SK-N-MC (cell line): ENCODE results near the gene UQCRFS1.
"Not testable (repeated sequence)": the region's sequence is repeated elsewhere in the genome, so short reads cannot be mapped to it uniquely, and the experiment has no call there.

Experiments used
- DNase-seq: peaks from one replicate; pipeline ENCODE4 v3.0.0-alpha.2; 2011; ENCODE audit warnings: low read depth, low spot score
- H3K27ac ChIP-seq: fragments of 200-600 bp; sonication (generic); 2 replicates; pipeline ENCODE4 v1.5.1; 2016; ENCODE audit warnings: mixed run types
- H3K36me3 ChIP-seq: fragments of 200-600 bp; sonication (generic); 2 replicates; pipeline ENCODE4 v1.6.1; 2017; ENCODE audit warnings: antibody characterized with exemption, low read length, mixed read lengths; ENCODE audit not compliant: insufficient read depth
- H3K4me3 ChIP-seq: fragments of 200-600 bp; sonication (generic); 2 replicates; pipeline ENCODE4 v1.5.1; 2016
- H3K9ac ChIP-seq: fragments of 200-600 bp; sonication (generic); 2 replicates; pipeline ENCODE4 v1.8.0; 2017; ENCODE audit warnings: mixed run types, mixed read lengths; ENCODE audit not compliant: insufficient read length
- H3K9me3 ChIP-seq: fragments of 200-600 bp; sonication (generic); 2 replicates; pipeline ENCODE4 v1.6.1; 2017; ENCODE audit warnings: low read depth, mild to moderate bottlenecking, antibody characterized with exemption, low read length, moderate library complexity, mixed read lengths
- EZH2 ChIP-seq: fragments of 200-600 bp; sonication (generic); IDR thresholded peaks from one replicate; pipeline ENCODE4 v1.6.1; 2017; ENCODE audit warnings: antibody characterized with exemption
- FOXP2 ChIP-seq: optimal IDR thresholded peaks from 2 replicates; pipeline ENCODE3; 2011; ENCODE audit warnings: mild to moderate bottlenecking, moderate library complexity; ENCODE audit not compliant: insufficient read depth; ENCODE audit errors: extremely low read length, control extremely low read depth
- POLR2AphosphoS5 ChIP-seq: IDR thresholded peaks from 2 replicates; pipeline ENCODE4 v1.6.1; 2012; ENCODE audit warnings: mild to moderate bottlenecking, low read depth, low read length, borderline replicate concordance

UQCRFS1 gene

DNA sequence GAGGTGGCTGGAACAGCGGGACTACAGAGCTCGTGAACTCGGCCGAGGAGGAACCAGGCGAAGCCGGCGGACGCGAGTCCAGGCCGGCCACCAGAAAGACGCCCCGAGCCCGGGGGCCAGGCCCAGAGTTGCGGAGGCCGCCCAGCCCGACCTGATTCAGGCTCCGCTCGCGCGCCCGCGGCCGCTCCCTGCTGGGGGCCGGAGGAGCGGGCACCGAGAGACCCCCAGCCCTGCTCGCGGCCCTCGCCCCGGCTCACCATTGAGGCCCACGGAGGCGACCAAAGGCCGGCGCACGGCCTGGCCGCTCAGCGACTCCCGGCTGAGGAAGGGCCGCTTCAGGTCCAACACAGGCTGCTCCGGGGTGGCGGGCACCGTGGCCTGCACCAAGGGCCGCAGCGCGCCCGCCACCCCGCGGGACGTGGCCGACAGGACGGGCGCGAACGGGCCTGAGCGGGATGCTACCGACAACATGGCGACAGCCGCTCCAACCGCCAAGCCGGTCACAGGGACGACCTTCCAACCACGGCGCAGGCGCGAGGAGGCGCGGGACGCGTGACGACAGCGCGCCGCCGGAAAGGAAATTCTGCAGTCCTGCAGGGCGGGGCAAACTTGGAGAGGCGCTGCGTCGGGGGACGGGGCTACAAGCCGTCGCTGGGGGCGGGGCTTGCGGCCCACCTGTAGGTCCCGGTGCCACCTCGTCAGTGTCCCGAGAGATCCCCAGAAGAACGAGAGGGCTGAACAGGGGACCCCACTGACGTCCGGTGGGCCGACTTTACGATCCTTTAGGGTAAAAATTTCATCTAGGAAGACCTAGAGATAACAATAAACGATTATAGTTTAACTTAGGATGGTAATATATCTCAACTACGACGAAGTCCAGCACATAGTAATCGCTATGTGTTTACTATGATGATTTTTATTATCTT is at the start of gene UQCRFS1:
Gene UQCRFS1 (minus strand): TSS at position 504 of the 926 bp plus-strand sequence. CDS start 33 bp downstream, at position 471.
- peak; percentile 14 for DNase-seq
- Histone ChIP-seq H3K9me3 (no peaks in the 10 kb centered on the region; the same call in 1 of the 2 replicates), H3K4me3 (peak within 1 kb of the TSS; percentile 99), H3K27ac (peak within 1 kb of the TSS; percentile 78), H3K36me3 (peaks cover 13% of the 10 kb centered on the region), H3K9ac (peak within 1 kb of the TSS; percentile 100)
- TF ChIP-seq POLR2AphosphoS5: peak; percentile 69; the same call in 1 of the 2 replicates
- peak; percentile 41 for TF ChIP-seq FOXP2
- no peak for TF ChIP-seq EZH2

DNA sequence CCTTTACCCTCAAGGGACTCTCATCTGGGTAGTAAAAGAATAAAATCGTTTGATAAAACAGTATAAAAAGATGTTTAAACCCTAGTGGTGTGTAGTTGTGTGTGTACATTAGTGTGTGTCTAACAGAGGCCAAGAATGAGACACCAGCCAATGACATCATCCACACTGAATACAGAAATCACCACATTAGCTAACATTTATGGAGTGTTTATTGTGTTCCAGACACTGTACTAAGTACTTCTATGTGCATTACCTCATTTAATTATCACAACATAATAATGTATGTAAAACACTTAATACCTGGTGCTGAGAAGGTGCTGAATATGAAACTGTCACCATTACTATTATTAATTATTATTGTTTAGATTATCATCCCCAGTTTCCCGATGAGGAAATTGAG is 49.1 kb upstream of the UQCRFS1 start:
- H3K36me3 ChIP-seq: no peaks in the 10 kb centered on the region
- no peak overlapping the region for H3K9ac ChIP-seq
- H3K4me3 ChIP-seq: no peak overlapping the region
- no peak overlapping the region for H3K27ac ChIP-seq
- no peak for DNase-seq
- TF ChIP-seq POLR2AphosphoS5 (no peak), EZH2 (no peak), FOXP2 (no peak)
- no peaks in the 10 kb centered on the region for H3K9me3 ChIP-seq

DNA sequence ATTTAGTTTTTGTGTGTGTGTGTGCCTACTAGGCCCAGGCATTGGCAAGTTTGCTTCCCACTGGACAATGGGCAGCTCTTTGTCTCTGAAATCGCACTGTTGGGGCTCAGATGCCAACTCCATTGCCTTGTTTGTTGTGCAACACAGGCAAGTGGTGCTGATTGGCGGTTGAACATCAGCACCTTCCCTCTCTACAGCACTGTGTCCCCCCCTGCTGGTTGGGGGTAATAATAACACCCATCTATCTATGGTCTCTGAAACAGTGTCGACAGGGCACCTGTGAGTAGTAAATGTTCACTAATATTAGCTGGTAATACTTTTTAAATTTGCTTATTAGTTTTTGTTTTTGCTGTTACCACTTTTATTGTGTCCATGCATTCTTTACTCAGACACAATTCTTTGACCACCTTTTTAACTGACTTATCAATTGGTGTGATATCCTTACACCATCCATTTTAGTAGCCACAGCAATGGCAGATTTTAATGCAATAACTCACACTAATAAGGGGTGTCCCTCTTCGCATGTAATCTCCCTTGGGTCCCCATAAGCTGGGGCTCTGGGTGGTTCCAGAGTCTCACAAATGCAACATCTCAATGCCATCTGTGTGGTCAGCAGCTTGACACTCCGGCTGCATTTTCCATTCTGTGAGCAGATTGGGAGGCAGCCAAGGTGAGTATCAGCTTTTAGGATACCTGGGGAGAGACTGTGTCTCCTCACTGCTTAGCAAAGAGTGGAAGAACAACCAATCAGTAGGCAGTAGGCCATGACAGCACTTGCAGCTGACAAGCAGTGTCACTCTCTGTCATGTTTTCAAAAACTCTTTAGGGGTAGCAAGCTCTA is 47.7 kb upstream of the UQCRFS1 start:
- TF ChIP-seq POLR2AphosphoS5: no peak
- no peak for TF ChIP-seq EZH2
- DNase-seq: no peak
- Histone ChIP-seq H3K27ac (no peak overlapping the region), H3K36me3 (no peaks in the 10 kb centered on the region), H3K9me3 (no peaks in the 10 kb centered on the region), H3K4me3 (no peak overlapping the region), H3K9ac (no peak overlapping the region)

DNA sequence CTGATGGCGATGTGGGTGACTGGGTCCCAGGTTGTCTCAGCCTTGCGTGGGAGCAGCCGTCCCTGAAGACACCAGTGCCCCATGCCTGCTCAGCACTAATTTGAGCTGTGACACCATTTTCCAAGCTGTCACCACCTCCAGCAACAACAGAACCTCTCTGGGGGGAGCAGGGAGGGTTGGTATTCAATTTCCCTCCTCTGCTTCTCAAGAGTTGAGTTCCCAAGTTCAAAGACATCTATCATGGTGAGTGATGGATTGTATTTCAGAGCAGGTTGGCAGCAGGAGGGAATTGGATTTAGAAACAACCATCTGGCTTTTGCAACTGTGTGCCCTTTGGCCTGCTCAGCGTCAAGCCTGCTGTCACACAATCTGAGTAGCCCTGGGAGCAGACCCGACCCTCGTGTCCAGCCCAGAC is 46.9 kb upstream of the UQCRFS1 start:
- TF ChIP-seq EZH2 (no peak), FOXP2 (no peak), POLR2AphosphoS5 (no peak)
- H3K36me3 ChIP-seq: no peaks in the 10 kb centered on the region
- DNase-seq: no peak
- no peak overlapping the region for H3K4me3 ChIP-seq
- no peak overlapping the region for H3K27ac ChIP-seq
- no peak overlapping the region for H3K9ac ChIP-seq
- H3K9me3 ChIP-seq: no peaks in the 10 kb centered on the region

DNA sequence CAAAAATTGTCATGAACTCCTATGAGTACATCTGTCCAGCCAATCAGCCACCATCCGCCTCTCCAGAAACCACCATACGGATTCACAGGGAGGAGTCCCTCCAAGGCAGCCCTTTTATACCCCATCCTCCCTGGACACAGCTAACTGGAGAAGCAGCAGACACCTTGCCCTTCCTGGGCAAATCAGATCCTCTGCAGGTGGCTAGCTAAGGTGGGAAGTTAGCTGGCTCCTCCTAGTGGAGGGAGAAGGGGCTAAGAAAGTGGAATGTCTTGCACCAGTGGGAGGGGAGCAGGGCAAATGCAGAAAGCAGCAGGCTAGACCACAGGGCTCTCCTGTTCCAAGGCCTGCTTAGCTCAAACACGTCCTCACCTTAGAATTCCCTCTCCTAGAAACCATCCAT is 46.2 kb upstream of the UQCRFS1 start:
- TF ChIP-seq EZH2: no peak
- TF ChIP-seq POLR2AphosphoS5: no peak
- TF ChIP-seq FOXP2: no peak
- DNase-seq: no peak
- no peaks in the 10 kb centered on the region for H3K9me3 ChIP-seq

DNA sequence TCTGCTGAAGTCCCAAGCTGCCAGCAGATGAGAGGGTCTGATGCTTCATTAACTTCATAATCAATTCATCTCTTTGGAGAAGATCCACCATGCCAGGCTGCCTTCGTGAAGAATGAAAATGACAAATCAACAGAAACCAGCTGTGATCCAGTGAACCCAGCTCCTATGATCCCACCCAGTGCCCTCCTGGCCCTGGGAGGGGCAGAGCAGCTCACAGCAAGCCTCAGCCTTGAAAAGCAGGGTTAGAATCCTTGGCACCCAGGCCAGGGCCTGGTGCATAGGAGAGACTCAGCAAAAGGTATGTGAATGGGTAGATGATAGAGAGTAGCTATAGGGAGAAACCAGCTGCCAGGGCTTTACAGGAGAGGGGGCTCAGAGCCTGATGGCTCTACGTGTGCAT is 43.6 kb upstream of the UQCRFS1 start:
- H3K9ac ChIP-seq: no peak overlapping the region
- H3K4me3 ChIP-seq: no peak overlapping the region
- no peak for TF ChIP-seq FOXP2
- TF ChIP-seq EZH2: no peak
- TF ChIP-seq POLR2AphosphoS5: no peak
- DNase-seq: no peak
- no peak overlapping the region for H3K27ac ChIP-seq
- H3K36me3 ChIP-seq: no peaks in the 10 kb centered on the region
- H3K9me3 ChIP-seq: no peaks in the 10 kb centered on the region

More for the DNA sequence above, 46.2 kb upstream of the UQCRFS1 start:
- H3K27ac ChIP-seq: no peak overlapping the region
- H3K9ac ChIP-seq: no peak overlapping the region
- H3K4me3 ChIP-seq: no peak overlapping the region
- no peaks in the 10 kb centered on the region for H3K36me3 ChIP-seq

DNA sequence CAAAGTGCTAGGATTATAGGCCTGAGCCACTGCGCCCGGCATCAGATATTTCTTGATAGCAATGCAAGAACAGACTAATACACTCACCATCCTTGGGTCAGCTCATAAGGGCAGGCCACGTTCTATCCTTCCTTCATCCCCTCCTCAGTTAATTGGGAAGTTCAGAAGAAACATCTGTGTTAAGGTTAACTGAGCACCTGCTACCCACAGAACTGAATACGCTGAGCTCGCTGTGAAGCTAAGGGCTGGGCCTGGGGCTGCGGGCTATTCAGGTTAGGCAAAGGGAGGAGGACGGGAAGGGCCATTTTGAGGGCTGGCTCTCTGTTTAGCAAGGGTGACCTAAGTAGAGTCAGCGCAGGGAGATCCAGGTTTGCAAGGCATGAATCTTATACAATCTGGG is 43.0 kb upstream of the UQCRFS1 start:
- Histone ChIP-seq H3K27ac (no peak overlapping the region), H3K4me3 (no peak overlapping the region), H3K36me3 (no peaks in the 10 kb centered on the region), H3K9ac (no peak overlapping the region), H3K9me3 (no peaks in the 10 kb centered on the region)
- DNase-seq: no peak
- TF ChIP-seq EZH2 (no peak), POLR2AphosphoS5 (no peak), FOXP2 (no peak)

DNA sequence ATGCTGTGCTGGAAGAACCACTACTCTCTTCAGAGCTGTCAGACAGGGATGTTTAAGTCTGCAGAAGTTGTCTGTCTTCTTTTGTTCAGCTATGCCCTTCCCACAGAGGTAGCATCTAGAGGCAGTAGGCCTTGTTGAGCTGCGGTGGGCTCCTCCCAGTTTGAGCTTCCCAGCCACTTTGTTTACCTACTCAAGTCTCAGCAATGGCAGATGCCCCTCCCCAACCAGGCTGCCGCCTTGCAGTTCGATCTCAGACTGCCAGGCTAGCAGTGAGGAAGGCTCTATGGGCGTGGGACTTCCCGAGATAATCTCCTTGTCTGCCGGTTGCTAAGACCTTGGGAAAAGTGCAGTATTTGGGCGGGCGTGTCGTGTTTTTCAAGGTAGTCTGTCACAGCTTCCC is 42.1 kb upstream of the UQCRFS1 start:
- TF ChIP-seq POLR2AphosphoS5 (no peak), FOXP2 (no peak), EZH2 (no peak)
- DNase-seq: no peak
- Histone ChIP-seq H3K9ac (no peak overlapping the region), H3K36me3 (no peaks in the 10 kb centered on the region), H3K9me3 (no peaks in the 10 kb centered on the region), H3K4me3 (no peak overlapping the region), H3K27ac (no peak overlapping the region)

DNA sequence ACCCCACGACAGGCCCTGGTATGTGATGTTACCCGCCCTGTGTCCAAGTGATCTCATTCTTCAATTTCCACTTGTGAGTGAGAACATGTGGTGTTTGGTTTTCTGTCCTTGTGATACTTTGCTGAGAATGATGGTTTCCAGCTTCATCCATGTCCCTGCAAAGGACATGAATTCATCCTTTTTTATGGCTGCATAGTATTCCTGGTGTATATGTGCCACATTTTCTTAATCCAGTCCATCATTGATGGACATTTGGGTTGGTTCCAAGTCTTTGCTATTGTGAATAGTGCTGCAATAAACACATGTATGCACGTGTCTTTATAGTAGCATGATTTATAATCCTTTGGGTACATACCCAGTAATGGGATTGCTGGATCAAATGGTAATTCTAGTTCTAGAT is 36.8 kb upstream of the UQCRFS1 start:
- not testable (repeated sequence) for H3K27ac ChIP-seq, H3K9me3 ChIP-seq, H3K4me3 ChIP-seq, H3K36me3 ChIP-seq, H3K9ac ChIP-seq, DNase-seq
